GM18526 (cell line): ENCODE data around the gene B3GALT5.

ENCODE experiments used
- POLR2A ChIP-seq: IDR thresholded peaks from 3 replicates; pipeline ENCODE4 v1.6.1; 2011; ENCODE audit not compliant: insufficient read length; ENCODE audit errors: extremely low read depth

B3GALT5 gene

DNA sequence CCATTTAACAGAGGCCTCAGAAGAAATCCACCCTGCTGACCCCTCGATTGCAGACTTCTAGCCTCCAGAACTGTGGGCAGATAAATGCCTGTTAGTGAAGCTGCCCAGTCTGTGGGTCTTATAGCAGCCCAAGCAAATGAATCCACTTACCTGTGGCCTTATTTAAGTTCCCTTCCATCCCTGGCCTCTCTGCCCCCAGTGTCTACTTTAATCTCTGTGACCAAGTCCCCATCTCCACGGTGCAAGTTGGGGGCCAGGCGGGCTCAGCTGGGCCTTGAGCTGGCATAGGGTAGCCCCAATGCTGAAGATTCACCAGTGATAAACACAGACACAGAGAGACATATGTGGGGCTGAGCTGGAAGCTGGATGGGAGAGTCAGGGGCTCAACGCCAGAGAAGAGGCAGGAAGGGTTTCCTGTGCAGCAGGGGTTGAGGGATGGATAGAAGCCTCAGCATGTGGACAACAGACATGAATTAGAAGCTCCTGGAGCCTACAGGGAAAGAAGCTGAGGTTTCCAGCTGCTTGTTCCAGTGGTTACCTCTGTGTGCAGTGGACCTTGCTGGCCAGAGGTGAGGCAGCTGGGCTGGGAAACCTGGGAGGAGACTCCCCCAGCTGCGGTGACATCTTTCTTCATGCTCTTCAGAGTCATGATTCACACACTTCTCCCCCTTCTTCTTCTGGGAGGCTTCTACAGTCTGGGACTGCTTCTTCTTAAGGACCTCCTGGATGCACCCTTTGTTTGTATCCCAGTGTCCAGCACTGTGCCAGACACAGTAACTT is 13.4 kb upstream of the B3GALT5 start:
- no peak for TF ChIP-seq POLR2A

DNA sequence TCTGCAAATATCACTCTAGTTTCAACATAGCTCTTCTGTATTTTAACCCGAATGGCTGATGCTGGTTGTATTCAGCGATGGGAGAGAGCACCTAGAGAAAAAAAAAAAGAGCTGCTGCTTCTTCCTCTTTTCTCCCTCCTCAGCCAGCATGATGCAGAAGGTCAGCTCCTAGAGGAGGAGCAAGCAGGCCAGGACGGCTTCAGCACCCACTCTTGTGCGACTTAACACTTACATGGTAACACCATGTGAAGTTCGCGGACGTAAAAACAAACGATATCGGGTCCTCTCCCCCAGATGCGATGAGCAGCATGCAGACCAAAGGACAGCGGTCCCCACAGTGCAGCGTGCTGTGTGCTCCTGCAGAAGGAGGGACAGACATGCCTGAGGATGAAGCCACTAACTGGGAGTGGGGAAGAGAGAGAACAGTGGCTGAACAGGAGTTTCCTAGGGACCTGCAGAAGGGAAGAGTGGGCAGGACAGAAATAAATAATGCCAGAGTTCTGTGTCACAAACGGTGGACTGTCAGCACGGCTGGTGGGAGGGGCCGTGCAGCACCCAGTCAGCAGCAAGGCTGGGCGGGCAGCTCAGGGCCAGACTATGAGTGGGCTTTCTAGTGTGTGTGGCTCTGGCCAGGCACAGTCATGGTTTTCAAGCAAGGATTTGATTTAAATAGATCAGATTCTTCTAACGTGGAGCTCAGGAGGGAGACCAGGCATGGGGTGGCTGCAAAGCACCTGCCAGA is 11.4 kb upstream of the B3GALT5 start:
- TF ChIP-seq POLR2A, result no peak

DNA sequence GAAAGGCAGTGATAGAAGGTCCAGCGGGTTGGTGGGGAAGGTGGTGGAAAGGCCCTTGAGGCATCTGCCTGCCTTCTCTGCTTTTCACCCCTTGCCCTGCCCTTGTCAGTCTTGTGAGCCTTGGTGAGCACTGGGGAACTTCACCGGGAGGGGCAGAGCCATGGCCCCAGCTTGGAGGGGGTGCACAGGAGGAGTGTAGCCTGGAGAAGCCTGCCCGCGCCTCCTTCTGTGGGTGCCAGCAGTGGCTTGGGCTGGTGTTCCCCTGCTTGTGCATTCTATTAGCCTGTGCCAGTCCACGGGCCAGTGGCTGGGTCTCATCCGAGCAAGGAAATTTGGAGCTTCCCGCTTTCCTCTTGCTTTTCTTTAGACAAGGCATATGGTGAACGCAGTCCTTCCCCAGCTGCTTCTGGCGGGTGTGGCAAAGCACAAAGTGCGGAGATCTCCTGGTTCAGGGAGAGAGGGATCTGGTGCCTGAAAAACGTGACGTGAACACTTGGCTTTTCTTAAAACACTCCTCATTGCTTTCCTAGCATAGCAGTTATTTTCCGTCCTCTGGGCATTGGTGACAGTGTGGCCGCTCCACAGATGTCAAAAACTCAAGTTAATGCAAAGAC is 10.6 kb upstream of the B3GALT5 start:
- TF ChIP-seq POLR2A, result no peak

DNA sequence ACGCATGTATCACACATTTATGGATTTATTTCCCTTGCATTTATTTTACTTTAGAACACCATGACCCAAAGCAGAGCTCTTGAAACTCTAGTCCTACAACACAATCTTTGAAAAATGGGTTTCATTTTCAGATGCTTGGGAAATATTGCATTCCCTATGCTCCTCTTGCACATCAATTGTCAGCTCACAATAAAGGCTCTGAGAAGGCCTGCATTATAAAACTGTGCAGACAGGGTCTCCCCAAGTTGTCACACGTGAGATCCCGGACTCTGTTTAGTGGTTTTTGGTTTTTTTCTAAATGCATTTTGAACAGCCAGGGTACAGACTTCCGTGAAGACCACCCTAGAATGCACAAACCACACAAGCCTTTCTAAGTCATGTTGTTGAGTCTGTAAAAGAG is 9.9 kb upstream of the B3GALT5 start:
- no peak for TF ChIP-seq POLR2A

DNA sequence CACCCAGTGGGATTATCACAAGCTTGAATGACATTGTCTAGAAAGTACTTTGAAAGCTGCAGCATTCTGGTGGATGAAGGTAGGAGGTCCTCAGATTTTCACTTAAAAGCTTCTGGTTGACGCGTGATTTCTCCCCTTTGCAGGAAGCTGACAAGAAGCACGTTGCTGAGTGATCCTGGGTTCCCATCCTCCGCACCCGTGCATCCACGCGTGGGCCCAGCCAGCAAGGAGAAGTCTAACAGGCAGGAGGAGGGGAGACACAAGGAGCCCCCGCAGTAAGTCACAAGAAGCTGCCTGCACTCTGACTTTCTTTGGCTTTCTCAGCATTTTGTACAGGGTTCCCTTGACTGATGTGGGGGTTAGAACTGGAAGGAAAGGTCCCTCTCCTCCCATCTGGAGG is 7.8 kb upstream of the B3GALT5 start:
- no peak for TF ChIP-seq POLR2A

DNA sequence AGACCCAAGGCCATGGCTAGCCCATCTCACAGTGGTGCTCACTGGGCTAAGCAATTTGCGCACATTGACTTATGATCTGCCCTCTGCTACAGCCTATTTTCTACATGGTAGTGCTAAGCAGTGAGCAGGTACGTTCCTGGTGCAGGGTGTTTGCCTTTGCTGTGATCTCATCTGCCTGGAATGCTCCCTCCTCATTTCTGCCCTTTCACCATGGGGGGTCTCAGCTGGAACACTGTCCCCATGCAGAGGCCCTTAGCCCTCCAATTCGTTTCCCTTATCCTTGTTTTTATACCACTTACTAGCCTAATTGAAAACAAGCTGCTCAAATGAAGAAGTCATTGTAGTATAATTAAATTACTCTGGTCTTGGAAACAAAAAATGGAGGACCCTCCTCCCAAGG is 2.0 kb upstream of the B3GALT5 start:
- TF ChIP-seq POLR2A, result no peak

DNA sequence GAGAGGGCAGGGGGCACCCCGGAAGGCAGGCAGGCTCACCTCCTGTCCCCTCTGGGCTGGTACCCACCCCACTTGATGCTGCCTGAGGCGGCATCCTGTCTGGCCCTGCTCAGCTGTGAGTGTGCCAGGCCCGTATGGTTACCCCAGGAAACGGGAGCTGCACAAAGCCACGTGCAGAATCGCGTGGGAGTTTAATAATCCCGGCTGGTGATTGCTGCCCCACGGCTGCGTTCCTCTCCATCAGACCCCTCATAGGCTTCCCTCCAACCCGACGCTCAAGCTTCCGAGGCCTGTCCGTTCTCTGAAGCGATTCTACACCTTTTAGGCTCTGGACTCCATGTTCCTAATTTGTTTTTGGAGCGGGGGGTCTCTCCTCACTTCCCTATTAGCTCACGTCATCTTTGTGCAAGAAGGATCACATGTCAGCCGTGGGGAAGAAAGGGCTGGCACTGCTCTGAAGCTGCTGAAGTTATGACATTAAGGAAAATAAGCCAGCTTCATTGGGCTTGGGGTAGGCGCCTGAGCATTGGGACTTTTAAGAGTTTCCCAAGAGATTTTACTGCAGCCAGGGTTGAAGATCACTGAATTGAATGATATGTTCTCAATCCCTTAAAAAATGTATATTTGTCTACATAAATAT is 1.1 kb upstream of the B3GALT5 start:
- TF ChIP-seq POLR2A, result no peak

DNA sequence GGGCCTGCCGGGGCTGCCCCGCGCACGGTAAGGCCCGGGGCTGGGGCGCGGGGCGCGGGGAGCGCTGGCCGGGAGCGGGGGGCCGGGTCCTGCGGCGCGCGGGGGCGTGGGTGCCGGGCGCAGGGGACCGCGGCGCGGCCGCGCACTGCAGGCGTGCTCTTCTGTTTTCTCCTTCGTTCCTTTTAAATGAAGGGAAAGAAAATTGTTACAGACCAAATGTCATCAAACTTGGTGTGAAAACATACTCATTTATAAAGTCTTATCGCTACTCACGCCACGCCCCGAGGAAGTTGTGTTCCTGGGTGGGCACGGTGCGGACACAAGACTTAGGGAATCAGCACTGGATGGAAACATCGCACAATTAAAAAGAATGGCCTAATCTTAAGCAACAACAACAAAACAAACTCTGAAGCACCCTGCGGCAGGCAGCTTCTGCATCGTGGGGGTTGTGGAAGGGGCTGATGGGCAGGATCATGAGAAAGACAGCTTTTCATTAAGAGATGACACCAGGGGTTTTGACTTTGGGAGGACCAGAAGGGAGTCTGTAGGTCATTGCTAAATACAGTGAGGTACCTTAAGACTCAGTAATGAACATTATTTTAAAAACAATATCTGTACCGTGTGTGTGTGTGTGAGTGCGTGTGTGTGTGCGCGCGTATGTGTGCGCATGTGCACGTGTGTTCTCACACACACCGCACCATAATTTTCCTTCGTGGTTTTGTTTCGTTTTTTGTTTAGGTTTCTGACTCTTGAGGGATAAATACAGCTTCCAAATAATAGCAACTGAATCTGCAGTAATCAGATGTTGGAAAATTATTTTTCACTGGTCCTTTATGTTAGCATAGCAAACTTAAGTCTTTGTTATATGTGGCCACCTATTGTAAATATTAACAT is 548 bp downstream of the B3GALT5 start:
- TF ChIP-seq POLR2A, result no peak

DNA sequence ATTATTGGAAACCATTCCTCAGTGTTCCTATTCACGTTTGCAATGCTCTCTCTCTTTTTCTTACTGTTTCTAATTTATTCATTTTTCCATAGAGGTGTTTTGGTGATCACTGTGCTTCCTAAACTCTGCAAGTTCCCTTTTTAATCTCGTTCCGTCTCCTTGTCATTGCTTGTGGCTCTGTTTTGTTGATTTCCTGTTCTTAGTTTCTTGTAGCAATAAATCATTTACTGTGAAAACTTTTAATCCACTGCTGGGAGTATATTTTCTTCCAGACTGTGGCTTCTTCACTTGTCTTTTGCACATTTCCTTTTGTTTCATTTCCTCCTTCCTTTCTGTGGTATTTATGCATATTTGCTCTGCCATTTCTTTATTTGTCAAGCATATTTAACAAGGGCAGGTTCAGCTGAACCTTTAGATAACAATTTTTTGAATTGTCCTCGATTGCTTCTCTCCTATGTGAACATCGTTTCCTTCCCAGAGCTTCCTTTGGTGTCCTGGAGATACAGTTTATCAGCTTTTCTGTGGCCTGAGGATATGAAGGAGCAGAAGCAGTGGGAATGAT is 3.6 kb downstream of the B3GALT5 start:
- no peak for TF ChIP-seq POLR2A

DNA sequence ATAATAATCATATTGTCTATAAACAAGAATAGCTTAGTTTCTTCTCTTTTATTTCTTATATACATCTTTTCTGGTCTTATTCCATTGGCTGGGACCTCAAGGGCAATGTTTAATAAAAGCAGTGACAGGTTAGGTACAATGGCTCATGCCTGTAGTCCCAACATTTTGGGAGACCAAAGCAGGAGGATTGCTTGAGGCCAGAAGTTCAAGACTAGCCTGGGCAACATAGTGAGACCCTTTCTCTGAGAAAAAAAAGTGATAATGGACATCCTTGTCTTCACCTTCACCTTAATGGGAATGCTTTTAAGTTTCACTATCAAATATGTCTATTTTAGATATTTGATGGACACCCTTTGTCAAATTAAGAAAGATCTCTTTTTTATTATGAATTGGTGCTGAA is 8.1 kb downstream of the B3GALT5 start:
- no peak for TF ChIP-seq POLR2A

DNA sequence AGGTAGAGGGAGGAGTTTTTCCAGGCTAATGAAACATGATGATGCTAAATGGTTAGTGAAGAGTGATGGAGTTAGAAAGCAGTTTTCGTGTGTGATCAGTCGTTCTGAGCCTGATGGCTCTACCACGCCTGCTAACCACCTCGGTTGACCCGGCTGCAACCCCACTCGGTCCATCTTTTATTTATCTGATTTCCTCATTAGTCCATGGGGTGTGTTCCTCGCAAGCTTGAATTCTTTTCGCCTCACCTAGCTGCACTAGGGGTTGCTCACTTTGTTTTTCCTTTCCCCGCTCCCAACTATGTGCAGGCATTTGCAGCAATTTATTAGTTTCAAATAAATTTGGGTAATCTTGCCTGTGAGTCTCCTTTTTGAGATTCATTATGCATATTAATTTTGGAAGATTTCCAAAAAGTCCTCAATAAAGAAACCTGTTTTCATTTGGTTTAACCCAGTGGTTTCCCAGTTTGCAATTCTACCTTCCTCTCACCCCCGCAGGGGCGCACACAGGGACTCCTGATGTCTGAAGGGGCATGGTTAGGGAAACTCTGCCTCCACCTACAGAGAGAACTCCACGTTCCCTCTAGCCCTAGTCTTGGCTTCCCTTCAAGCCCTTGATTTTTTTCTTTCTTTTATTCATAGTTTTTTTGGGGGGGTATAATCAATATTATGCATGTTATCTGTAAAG is 12.6 kb downstream of the B3GALT5 start:
- no peak for TF ChIP-seq POLR2A

DNA sequence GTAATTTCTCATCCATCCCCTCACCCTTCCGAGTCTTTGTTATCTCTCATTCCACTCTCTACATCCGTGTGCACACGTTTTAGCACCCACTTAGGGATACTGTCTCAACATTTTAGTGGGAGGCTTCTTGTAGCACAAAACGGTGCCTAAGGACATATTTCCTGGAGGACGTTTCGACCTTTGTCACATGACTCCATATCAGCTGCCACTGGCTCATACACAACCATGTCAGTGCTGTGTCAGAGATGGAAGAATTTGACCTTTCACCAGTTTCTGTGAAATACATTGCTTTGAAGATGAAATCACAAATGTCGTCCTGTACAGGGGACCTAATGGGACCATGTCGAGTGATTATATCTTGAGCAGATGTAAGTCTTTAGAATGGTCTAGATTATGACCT is 15.6 kb downstream of the B3GALT5 start:
- no peak for TF ChIP-seq POLR2A

DNA sequence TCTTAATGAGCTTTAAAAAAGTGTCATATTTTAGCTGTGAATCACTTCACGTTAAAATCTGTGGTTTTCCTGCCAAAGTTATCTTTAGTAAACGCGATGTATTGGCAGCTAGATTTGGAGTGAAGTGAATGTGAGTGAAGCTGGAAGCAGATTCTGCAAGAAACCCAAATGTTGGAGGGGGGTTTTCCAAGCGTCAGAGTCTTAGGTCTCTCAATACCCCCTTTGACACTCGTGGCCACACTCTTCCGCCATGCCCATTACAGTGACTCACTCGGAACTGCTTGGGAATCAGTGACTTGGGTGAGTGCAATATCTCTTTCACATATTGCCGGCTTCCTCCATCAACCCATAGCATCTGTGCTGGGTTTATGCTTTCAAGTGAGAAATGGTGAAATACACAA is 17.5 kb downstream of the B3GALT5 start:
- TF ChIP-seq POLR2A, result no peak

DNA sequence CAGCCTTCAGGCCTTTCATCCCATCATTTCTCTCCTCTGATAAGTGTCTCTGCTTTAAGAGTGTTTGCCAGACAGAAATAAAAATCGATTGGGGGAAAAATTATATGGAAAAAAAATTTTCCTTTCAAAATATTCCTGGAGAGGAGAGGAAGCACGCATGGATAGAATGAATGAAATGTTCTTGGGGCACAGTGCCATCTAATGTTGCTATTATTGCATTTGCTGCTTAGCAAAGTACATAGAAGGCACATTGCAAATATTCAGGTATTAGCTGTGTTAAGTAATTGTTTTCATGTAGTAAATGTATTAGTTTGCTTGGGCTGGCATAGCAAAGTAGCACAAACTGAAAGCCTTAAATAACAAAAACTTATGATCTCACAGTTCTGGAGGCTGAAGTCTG is 18.1 kb downstream of the B3GALT5 start:
- no peak for TF ChIP-seq POLR2A
